Thyroid gland (tissue), 4 donors: Measurements from ENCODE around the gene SOX13.

Experiments used
- POLR2A ChIP-seq, 2 donors: fragments of 450-650 bp; IDR thresholded peaks; one replicate each; pipeline ENCODE4 v1.6.1; 2017; ENCODE audit warnings: antibody characterized with exemption in 2 of 2, mild to moderate bottlenecking in 2 of 2, moderate library complexity in 1 of 2
- TF ChIP-seq, protein P1 (sequence below), 6 experiments: fragments of 200-600 bp in 3 of 6; fragments of 450-650 bp in 3 of 6; sonication (generic) in 3 of 6; IDR thresholded peaks; one replicate each; pipeline ENCODE4 v1.5.1; 2016 to 2019; ENCODE audit warnings: antibody characterized with exemption in 6 of 6, mild to moderate bottlenecking in 2 of 6, inconsistent platforms in 1 of 6, moderate library complexity in 1 of 6

DNA sequence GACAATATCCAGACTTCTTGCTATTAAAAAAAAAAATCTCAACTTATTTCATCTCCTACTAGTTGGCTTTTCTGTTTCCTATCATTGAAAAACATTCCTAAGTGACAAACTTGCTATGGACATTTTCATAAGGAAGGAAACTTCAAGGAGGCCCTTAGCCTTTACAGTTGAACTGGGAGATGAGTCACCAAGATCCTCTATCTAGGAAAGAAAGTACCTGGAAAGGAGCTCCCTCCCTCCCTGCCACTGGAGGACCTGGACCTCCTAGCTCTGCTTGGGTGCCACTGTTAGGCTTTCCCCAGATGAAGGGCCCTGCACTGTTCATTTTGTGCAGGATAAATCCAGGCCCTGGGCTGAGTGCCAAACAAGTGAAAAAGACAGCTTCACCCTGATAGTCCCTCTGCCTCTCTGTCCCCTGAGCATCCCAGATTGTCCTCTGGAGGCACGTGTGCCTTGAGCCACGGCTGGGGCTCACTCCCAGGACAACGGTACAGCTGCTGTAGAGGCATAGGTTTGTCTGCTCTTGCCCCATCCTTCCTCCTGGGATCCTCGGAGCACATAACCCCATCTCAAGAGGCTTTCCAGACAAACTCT is 40.2 kb upstream of the SOX13 start:
- TF ChIP-seq, protein P1, sequence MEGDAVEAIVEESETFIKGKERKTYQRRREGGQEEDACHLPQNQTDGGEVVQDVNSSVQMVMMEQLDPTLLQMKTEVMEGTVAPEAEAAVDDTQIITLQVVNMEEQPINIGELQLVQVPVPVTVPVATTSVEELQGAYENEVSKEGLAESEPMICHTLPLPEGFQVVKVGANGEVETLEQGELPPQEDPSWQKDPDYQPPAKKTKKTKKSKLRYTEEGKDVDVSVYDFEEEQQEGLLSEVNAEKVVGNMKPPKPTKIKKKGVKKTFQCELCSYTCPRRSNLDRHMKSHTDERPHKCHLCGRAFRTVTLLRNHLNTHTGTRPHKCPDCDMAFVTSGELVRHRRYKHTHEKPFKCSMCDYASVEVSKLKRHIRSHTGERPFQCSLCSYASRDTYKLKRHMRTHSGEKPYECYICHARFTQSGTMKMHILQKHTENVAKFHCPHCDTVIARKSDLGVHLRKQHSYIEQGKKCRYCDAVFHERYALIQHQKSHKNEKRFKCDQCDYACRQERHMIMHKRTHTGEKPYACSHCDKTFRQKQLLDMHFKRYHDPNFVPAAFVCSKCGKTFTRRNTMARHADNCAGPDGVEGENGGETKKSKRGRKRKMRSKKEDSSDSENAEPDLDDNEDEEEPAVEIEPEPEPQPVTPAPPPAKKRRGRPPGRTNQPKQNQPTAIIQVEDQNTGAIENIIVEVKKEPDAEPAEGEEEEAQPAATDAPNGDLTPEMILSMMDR (IDR thresholded peaks at IDR 0.05), result no peak
- no peak for TF ChIP-seq POLR2A (IDR thresholded peaks at IDR 0.05)
